Endometrial microvascular endothelial cells (primary cell): Measurements from ENCODE around the gene SLC6A17. TPM values are rescaled to one million over a fixed set of nuclear protein-coding genes. Genes with fewer than 3 reads are reported as not detected.

Source experiments
- in situ Hi-C: cut with HindIII; loops from 2 replicates; pipeline ENCODE4 v1.10.0; 2017; ENCODE audit warnings: low sequenced_read_pairs, low pct_unique_long_range_greater_than_20kb; ENCODE audit errors: inconsistent ontology term
- total RNA-seq: library from RNA; depleted of rRNA; stranded (reverse); fragments of >200 nt; gene quantifications from one replicate; pipeline ENCODE4 v1.2.3, GENCODE V29; 2015; ENCODE audit errors: inconsistent ontology term

SLC6A17 gene
- total RNA-seq, 1 donor from 2014 or later, result under 0.01 TPM

GRCh38 chr1:110212169-110213142 lies 62.2 kb downstream of the SLC6A17 start:
- in situ Hi-C loops, result no loop called here

DNA sequence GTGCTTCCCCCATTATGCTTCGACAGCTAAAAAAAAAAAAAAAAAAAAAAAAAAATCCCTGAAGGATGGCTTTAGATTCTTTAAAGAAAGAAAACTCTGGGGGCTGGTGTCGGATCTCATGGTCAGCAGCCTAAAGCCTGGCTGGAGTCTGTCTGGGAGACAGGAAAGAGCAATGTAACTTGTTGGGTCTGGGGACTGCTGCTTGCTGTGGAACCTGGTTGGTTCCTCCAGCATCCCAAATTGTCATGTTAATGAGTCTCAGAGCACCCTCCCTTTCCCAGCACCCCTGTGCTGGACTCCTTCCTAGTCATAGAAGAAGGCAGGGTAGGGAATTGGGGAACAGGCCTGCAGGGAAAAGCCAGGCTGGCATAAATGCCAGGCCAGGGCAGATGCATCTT lies 62.8 kb downstream of the SLC6A17 start:
- in situ Hi-C loops, result no loop called here

DNA sequence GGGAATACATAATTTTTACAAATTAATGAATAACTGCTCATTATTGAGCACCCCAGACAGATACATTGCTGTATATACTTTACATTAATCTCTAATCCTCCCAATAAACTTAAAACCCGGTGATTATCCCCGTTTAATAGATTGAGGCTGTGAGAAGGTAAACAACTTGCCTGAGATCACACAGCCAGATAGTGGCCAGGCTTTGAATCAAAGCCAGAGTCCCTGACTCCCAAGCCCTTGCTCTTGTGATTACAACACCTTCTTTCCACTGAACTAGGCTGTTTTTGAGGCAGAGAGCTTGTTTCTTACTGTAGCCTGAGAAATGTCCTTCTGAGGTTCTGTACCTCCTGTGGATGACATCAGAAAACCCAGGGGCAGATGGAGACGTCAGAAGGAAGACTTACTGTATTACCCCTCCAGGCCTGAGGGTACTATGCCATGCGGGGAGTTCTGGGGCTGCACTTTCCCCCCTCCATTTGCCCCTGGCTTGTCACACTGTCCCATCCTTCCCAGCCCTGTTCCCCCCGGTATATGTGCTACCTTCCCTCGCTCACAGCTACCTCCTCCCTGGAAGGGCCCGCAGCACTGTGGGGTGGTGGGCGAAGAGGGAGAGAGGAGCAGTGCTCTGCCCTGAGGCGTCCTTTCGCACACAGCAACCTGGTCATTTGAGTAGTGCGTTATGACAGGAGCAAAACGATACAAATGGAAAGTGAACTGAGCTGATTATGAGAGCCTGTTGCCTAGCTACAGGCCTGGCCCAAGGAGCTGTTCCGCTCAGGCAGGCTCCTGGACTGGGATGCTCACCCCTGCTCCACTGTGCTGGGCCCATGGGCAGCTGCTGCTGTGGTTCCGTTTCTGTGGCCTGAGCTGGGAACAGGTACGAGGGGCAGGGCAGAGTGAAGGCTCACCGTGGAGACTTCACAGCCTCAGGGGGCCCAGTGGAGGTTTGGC lies 64.4 kb downstream of the SLC6A17 start:
- in situ Hi-C loops, result no loop called here

DNA sequence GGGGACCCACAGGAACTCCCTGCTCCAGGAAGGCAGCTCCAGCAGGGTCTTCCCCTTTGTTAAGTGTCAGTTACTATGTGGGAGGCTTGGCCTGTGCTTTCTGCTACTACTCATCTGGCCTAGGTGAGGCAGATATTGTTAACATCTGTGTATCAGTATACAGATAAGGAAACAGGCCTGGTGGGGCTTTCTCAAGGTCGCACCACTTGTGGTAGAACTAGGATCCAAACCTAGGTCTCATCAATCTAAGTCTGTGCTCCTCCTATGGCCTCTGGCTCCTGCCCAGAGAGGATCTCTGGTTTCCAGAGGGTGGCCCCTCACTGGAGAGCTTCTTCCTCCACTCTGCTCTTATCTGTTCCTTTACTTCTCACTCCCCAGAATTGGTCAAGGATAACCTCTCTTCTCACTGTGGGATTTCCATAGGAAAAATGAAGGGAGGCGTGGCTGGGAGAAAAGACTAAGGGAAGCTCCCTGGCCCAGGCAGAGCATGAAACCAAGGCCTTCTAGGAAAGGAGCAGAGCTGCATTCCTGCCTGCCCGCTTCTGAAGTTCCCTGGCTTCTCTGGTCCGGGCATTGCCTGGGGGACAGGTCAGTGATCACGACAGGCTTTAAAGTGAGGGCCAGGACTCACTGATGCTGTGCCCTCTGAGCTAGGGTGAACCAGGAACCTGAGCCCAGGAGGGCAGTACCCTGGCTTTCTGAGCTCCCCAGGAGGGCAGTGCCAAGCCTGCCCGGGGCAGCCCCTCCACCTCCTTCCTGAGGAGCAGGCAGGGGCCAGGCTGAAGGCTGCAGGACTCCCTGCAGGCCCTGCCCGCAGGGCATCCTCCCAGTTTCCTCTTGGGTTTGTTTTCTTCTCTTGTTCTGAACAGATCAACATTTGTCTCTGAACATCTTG lies 65.6 kb downstream of the SLC6A17 start:
- in situ Hi-C loops, result no loop called here

DNA sequence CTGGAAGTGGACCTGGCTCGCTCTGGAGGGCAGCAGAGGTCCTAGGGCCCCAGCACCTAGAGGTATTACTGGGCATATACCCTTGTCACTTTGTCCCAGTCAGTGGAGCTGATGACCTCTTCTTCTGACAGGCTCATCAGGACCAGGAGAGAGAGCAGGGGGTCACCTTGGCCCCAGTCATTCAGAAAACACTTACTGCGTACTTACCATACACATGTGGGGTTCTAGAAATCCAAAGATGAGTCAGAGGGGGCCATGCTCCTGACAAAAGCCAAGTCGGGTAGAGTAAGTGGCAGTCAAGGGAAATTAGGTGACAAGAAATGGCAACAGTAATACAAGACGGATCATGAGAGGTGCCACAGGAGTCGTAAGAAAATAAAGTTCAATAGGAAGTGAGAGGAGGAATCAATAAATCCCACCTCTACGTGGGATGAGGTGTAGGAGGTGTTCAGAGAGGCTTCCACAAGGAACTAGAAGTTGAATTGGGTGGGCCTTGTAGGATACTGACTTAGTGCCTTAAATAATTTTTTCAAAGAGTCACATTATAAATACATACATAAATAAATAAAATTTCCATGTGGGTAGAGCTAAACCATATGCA lies 66.7 kb downstream of the SLC6A17 start:
- in situ Hi-C loops, result no loop called here

DNA sequence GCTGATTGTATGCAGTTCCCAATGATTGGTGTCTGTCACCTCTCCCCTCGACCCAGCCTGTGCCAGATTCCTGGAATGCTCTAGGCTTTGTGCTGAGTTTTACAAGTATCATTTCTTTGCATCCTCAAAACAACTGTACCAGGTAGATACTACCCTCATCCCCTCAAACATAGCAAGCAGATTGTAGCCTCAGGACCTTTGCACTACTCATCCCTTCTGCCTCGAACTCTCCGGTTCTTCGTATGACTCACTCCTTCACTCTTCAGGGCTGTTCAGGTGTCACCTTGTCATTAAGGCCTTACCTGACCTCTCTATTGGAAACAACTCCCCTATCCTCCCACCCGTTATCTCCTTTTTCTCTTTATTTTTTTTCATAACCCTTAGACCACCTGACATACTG lies 67.8 kb downstream of the SLC6A17 start:
- in situ Hi-C loops, result no loop called here

DNA sequence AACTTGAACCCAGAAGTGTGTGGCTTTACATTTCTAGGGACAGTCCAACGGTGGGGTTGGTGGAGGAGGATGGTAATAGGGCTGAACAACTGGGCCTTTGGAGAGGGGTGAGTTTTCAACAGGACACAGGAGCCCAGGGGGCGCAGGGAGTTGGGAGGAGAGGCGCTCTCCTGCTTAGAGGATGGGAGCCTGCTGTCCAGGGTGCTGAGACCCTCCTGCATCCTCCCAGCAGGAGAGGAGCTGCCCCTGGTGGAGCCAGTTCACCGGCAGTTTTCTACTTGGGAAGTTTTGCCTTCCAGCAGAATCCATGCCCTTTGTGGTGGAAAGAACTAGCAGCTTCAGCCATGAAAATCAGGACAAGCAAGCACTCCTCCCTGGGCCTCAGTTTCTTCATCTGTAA lies 68.4 kb downstream of the SLC6A17 start:
- in situ Hi-C loops, result no loop called here

- in situ Hi-C loops, result no loop called here
These were observed 70.0 kb downstream of the SLC6A17 start for GRCh38 chr1:110220324-110220723.

DNA sequence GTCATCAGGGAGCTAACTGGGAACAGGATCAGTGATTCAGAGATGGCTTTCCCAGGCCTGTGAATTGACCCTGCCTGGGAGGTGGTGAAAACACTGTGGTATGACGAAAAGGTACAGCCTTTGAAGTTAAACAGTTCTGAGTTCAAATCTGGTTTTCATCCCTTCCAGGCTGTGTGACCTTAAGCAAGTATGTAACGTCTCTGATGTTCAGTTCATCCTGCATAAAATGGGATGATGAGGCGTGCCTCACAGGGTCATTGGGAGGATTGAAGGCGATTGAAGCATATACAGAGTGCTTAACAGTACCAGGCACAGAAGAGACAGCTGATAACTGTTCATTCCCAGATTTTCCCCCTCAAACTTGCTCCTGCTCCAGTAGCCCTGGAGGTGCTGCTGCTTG lies 70.8 kb downstream of the SLC6A17 start:
- in situ Hi-C loops, result no loop called here

DNA sequence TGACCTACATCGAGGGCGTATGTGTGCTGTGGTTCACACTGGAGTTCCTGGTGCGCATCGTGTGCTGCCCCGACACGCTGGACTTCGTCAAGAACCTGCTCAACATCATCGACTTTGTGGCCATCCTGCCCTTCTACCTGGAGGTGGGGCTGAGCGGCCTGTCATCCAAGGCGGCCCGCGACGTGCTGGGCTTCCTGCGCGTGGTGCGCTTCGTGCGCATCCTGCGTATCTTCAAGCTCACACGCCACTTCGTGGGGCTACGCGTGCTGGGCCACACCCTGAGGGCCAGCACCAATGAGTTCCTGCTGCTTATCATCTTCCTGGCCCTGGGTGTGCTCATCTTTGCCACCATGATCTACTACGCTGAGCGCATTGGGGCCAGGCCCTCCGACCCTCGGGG lies 72.8 kb downstream of the SLC6A17 start:
- in situ Hi-C loops, result no loop called here

GRCh38 chr1:110223581-110223980 lies 73.3 kb downstream of the SLC6A17 start:
- in situ Hi-C loops, result no loop called here

- in situ Hi-C loops, result no loop called here
These were observed 74.1 kb downstream of the SLC6A17 start for GRCh38 chr1:110224240-110224995.

- in situ Hi-C loops, result no loop called here
These were observed 74.9 kb downstream of the SLC6A17 start for GRCh38 chr1:110225212-110225611.

- in situ Hi-C loops, result no loop called here
These were observed 75.6 kb downstream of the SLC6A17 start for GRCh38 chr1:110225756-110226404.

GRCh38 chr1:110227774-110228173 lies 77.5 kb downstream of the SLC6A17 start:
- in situ Hi-C loops, result no loop called here

DNA sequence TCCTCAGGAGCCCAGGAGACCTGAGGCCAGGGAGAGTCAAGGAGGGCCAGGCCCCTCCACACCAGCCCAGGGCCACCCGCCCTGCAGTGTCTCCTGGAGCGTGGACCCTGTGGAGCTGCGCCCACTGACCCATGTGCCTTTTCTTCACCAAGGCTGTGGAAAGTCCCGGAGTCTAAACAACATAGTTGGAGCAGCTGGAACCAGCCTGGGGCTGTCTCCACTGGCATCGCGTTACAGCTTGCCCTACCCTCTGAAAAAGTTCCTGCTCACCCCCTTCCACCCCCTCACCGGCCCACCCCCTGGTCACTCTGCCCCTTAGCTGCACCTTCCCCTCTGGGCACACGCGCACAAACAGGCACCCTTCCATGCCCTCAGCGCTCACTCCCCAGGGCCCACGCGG lies 78.1 kb downstream of the SLC6A17 start:
- in situ Hi-C loops, result no loop called here

DNA sequence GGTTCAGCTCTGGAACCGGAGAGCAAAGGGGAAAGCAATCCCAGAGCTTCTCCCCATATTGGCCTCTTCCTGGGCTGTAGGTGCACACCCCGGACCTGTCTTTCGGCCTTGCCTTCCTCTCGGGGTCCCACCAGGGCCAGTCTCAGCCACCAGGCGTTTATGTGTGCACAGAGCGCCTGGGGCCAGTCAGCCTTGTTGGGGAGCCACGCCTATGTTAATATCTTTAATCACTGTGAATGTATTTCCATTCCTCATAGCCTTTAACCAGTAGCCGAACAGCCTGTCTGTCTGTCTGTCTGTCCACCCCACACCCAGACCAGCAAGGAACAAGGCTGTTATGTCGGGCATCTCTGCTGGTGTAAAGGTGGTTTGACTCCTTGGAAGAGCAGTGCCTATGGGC lies 78.6 kb downstream of the SLC6A17 start:
- in situ Hi-C loops, result no loop called here
